Mucosa of descending colon (tissue), 3 donors: Measurements from ENCODE around the gene ERC1. TPM values are rescaled to one million over a fixed set of nuclear protein-coding genes. Genes with fewer than 3 reads are reported as not detected.
A peak's percentile ranks its signal among the peaks of the same experiment; 100 is the strongest.

Source experiments
- ATAC-seq: fragments of 200-7000 bp; cut with Tn5 transposase; one replicate; pipeline ENCODE4 v1.9.1; 2020; ENCODE audit warnings: mild to moderate bottlenecking, moderate library complexity
- DNase-seq, 3 donors: peaks; one replicate each; pipeline ENCODE4 v3.0.0-alpha.2; 2020
- H3K36me3 ChIP-seq: fragments of 200-600 bp; one replicate; pipeline ENCODE4 v1.8.0; 2021; ENCODE audit warnings: low read depth, mild to moderate bottlenecking
- H3K4me1 ChIP-seq: fragments of 200-600 bp; one replicate; pipeline ENCODE4 v1.8.0; 2021; ENCODE audit warnings: low read depth, mild to moderate bottlenecking
- H3K4me3 ChIP-seq: fragments of 200-600 bp; one replicate; pipeline ENCODE4 v1.8.0; 2021; ENCODE audit warnings: mild to moderate bottlenecking
- H3K9me3 ChIP-seq: fragments of 200-600 bp; one replicate; pipeline ENCODE4 v1.8.0; 2021; ENCODE audit warnings: mild to moderate bottlenecking
- intact Hi-C, 2 donors: fragments of 100-400 bp; cut with DNase I in 1 of 2; cut with micrococcal nuclease in 1 of 2; formaldehyde crosslinking; loops; one replicate each; pipeline versions ENCODE4 v1.11.0 to v1.11.1; 2022; cut with DNase I, micrococcal nuclease
- total RNA-seq, 3 donors: library from RNA; stranded (reverse); fragmentation: NEBNext Ultra II Directional in 2 of 3; extraction: Animal tissue kit (Norgen Biotek cat#: 25700) in 2 of 3; gene quantifications; one replicate each; pipeline versions ENCODE4 v1.2.1 to v1.2.4, GENCODE V29; 2021 to 2023
- TF ChIP-seq, protein P1 (sequence below): fragments of 200-600 bp; IDR thresholded peaks from one replicate; pipeline ENCODE4 v1.8.0; 2022; ENCODE audit warnings: antibody characterized with exemption, mild to moderate bottlenecking
- donor health status: DM: no; HTN: no; CAD: no; lungs with moderate emphysema.
- donor health status: DM: no; HTN: no; CAD: no.
- donor health status: DM: no; HTN: yes; CAD: no.

ERC1 gene
- total RNA-seq, 3 donors from 2014 or later = 42.6 to 76.3 (median 49.6) TPM

DNA sequence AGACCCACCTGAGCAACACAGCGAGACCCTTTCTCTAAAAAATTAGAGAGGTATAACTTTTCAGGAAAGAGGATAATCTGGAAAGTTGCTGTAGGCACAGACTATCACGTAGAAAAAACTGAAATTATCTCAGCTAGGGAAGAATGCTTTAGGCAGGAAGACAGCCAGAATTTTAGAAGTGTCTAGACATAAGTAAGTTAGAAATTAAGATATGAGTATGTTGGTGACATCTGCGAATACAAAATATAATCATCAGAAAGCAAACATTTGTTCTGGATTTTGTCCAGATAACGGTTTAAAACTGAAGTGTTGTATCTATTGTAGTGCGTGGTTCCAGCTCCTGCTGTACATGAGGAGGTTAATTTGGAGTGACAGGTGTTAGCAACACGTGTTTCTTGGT lies 480.2 kb downstream of the ERC1 start:
- intact Hi-C loops = no loop called here
- Histone ChIP-seq H3K4me1 (peaks cover 10% of the 10 kb centered on the region), H3K36me3 (no peaks in the 10 kb centered on the region), H3K4me3 (no peak overlapping the region), H3K9me3 (no peaks in the 10 kb centered on the region)
- no peak for ATAC-seq
- TF ChIP-seq, protein P1, sequence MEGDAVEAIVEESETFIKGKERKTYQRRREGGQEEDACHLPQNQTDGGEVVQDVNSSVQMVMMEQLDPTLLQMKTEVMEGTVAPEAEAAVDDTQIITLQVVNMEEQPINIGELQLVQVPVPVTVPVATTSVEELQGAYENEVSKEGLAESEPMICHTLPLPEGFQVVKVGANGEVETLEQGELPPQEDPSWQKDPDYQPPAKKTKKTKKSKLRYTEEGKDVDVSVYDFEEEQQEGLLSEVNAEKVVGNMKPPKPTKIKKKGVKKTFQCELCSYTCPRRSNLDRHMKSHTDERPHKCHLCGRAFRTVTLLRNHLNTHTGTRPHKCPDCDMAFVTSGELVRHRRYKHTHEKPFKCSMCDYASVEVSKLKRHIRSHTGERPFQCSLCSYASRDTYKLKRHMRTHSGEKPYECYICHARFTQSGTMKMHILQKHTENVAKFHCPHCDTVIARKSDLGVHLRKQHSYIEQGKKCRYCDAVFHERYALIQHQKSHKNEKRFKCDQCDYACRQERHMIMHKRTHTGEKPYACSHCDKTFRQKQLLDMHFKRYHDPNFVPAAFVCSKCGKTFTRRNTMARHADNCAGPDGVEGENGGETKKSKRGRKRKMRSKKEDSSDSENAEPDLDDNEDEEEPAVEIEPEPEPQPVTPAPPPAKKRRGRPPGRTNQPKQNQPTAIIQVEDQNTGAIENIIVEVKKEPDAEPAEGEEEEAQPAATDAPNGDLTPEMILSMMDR = no peak
- DNase-seq = no peak

DNA sequence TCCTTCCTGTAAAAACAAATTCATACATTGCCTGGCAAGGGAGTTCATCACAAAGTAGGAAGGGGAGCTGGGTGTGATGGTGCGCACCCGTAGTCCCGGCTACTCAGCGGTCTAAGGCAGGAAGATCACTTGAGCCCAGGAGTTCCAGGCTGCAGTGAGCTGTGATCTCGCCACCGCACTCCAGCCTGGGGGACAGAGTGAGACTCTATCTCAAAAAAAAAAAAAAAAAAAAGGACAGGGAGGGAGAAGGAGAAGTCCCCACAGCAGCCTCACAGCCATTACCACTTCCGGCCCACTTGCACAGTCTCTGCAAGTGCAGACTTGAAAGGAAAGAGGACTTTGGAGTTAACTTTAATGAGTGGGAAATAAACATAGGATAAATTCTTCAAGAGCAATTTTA lies 482.4 kb downstream of the ERC1 start:
- DNase-seq (peak in 1 of 3 donors; percentile 35), ATAC-seq (peak; percentile 71)
- no peaks in the 10 kb centered on the region for H3K36me3 ChIP-seq
- H3K4me1 ChIP-seq = peaks cover 10% of the 10 kb centered on the region
- no peak overlapping the region for H3K4me3 ChIP-seq
- TF ChIP-seq, protein P1 = no peak
- intact Hi-C loops = no loop called here
- H3K9me3 ChIP-seq = no peaks in the 10 kb centered on the region

DNA sequence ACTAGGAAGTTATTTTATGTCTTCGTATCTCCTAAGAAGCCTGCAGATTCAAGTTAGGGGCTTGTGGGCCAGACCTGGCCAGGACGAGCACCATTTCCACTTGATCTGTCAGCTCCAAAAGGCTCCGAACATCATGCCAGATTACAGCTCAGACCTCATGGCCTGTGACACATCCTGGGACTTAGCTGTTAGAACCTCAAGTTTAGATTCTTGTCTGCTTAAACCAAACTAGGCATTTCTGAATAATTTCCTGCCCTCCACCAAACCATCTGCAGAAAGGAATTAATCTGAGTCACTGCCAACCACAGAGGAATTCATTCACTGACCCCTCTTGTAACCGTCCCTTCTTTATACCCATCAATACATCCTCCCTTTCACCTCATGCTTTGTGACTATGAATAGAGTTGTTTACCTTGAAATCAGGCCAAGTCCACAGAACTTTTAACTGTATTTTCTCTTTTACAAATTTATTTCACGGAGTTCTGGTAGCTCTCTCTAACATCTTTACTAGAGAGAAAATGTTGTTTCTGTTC lies 483.1 kb downstream of the ERC1 start:
- ATAC-seq = peak; percentile 42
- no peaks in the 10 kb centered on the region for H3K9me3 ChIP-seq
- no peaks in the 10 kb centered on the region for H3K36me3 ChIP-seq
- intact Hi-C loops = no loop called here
- TF ChIP-seq, protein P1 = no peak
- H3K4me3 ChIP-seq = no peak overlapping the region
- H3K4me1 ChIP-seq = peaks cover 10% of the 10 kb centered on the region
- no peak for DNase-seq

DNA sequence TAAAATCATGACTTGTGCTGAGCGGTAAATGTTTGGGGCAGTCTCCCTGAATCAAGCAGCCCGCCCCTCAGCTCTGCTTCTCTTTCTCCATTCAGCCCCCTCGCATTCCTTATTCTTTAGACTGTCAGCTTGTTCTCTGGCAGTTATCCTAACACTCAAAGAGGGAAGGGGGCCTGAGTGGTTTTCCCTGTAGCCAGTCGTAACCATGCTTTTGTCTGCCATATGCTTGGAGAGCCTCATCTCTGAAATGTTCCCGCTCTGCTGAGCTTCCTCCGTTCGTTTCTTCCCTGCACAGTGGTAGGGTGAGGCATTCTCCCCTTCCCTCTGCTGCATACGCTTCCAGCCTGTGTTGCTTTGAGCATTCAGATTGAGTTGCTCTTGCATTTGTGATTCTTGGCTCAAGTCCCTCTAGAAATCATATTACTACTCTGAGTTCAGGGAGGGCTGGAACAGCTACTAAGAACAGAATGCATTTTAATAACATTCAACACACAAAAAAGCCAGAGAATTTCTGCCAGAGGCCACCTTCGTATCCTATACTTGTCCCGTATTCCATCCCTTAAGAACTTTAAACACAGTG lies 483.6 kb downstream of the ERC1 start:
- intact Hi-C loops = no loop called here
- TF ChIP-seq, protein P1 = no peak
- H3K36me3 ChIP-seq = no peaks in the 10 kb centered on the region
- H3K9me3 ChIP-seq = no peaks in the 10 kb centered on the region
- ATAC-seq (no peak), DNase-seq (no peak)
- no peak overlapping the region for H3K4me3 ChIP-seq
- H3K4me1 ChIP-seq = peaks cover 10% of the 10 kb centered on the region

DNA sequence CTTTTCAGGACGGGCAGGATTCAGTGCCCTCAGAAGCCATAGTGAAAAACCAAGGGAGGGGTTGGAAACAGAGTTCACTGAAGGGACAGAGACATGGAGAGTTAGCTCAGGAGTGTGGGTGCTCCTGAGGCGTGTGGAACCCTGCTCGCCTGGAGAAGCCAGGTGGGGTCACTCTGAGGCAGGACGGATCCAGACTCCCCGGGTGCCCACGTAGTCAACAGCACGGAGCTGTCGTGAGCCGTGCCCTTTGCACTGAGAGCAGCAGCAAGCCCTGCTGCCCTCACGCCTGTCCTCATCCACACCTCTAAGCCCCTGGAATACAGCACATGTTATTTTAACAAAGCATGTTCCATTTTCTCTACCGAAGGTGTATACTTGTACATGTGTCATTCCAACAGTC lies 488.6 kb downstream of the ERC1 start:
- Histone ChIP-seq H3K4me3 (no peak overlapping the region), H3K9me3 (no peaks in the 10 kb centered on the region), H3K36me3 (no peaks in the 10 kb centered on the region), H3K4me1 (no peaks in the 10 kb centered on the region)
- TF ChIP-seq, protein P1 = no peak
- ATAC-seq (no peak), DNase-seq (no peak)
- intact Hi-C loops = no loop called here
